HuH-7.5 (cell line): ENCODE results near the gene GBP1.

Experiments used
- DNase-seq: peaks from one replicate; pipeline ENCODE4 v3.0.0; 2011; ENCODE audit warnings: low spot score

GBP1 gene

DNA sequence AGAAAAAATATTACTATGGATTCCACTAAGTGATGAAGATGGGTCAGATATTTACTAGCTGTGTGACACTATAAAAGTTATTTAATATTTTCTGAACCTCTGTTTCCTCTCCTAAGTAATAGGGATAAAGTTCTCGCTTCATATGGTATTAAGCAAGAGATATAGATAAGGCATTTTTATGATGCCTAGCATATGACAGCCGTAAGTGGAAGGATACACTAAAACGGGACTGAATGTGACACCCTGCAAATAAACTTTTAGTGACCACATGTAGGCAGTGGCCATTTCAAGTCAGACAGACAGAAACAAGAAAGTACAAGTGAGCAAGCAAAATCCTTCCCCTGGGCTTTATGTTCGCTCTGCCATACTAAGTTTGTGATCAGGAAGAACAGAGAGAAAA, 56.5 kb downstream of the GBP1 start:
- DNase-seq: no peak

DNA sequence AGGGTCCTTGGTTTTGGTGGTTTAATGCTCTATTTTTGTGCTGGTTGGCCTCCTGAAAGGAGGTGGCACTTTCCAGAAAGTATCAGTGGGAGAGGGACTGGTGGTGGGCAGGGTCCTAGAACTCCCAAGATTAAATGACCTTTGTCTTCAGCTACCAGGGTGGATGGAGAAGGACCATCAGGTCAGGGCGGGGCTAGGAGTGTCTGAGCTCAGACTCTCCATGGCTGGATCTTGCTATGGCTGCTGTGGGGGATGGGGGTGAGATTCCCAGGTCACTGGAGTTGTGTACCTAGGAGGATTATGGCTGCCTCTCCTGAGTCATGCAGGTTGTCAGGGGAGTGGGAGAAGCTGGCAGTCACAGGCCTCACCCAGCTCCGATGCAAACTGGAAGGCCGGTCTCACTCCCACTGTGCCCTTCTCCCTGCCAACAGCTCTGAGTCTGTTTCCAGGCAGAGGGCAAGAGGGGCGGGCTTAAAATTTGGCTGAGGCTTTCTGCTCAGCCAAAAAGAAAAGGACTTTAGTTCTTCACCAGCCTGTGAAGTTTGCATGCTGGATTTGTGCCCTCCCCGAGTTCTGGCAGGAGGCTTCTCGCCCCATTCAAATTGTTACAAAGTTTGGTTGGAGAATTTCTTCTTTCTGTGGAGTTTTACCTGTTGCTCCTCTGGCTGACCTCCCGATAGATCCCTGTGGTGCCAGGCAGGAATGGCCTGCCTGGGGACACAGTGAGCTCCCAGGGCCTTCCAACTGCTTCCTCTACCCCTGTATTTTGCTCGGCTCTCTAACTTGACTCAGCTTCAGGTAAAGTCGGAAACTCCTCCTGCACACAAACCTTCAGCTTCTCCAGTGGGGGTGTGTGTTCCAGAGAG, 59.5 kb downstream of the GBP1 start:
- no peak for DNase-seq
